GM18870 (cell line): ENCODE data around the gene NPHS1.
"Not testable (repeated sequence)": the region's sequence is repeated elsewhere in the genome, so short reads cannot be mapped to it uniquely, and the experiment has no call there.

Experiments used
- ATAC-seq: cut with Tn5 transposase; IDR thresholded peaks from one replicate; pipeline ENCODE4 v1.9.1; 2021; ENCODE audit warnings: moderate library complexity; ENCODE audit not compliant: unreplicated experiment

Gene NPHS1

DNA sequence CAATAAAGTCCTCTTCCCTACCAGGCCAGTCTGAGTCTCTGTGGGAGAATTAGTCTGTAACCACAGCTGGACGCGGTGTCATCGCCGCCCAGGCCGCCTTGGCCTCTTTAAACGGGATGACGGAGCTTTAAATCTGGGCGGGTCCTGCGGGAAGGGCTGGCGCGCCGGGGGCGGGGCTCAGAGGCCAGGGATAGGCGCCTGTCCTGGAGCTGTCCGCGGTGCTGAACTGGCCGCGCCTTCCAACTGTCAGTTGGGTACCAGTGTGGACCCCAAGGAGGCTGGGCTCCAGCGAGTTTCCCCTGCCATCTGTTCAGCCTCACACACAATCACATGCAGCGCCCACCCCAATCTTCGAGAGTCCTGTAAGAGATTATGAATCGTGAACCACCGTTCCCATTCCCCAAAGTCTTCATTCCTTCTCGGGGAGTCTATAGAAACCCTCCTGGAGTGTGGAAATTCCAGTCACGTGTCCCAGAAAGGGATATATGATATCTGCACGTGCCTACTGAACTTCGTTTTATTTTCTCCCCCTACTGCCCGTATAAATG lies 27.5 kb upstream of the NPHS1 start:
- ATAC-seq = no peak

DNA sequence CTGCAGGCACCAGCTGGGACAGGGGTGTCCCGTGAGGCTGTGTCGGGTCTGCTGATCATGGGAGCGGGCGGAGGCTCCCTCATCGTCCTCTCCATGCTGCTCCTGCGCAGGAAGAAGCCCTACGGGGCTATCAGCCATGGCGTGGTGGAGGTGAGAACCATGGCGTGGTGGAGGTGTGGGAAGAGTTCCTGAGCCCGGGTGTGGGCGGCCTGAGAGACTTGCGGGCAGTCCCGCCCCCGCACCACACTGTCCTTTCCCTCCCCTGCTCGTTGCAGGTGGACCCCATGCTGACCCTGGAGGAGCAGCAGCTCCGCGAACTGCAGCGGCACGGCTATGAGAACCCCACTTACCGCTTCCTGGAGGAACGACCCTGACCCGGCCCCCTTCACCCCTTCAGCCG lies 26.8 kb upstream of the NPHS1 start:
- ATAC-seq = no peak

DNA sequence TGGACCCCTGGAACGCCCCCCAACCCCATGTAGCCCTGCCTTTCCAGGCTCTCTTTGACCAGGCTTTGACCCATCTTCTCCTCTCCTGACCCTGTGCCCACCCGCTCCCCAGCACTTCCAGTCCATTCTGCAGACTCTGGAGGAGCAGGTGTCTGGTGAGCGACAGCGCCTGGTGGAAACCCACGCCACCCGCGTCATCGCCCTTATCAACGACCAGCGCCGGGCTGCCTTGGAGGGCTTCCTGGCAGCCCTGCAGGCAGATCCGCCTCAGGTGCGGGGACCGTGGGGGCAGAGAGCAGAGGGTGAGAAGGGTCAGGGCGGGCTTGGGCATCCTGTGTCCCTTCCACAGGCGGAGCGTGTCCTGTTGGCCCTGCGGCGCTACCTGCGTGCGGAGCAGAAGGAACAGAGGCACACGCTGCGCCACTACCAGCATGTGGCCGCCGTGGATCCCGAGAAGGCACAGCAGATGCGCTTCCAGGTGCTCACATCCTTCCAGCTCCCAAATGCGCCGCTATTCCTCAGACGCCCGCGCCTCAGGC lies 22.2 kb upstream of the NPHS1 start:
- ATAC-seq = no peak

DNA sequence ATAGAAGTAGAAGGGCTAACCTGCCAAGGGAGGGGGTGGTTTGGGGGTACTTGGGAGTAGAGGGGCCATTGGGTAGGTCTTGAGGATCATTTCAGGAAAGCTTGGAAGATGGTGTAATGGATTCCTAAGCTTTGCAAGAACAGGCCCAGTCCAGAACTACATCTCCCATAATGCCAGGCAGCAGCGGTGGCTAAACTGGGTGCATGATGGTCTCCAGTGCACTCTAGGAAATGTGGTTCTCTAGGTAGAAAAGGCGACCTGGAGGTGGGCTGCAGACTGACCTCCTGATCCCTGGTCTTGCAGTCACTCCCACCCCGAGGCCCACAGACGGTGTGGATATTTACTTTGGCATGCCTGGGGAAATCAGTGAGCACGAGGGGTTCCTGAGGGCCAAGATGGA lies 19.9 kb upstream of the NPHS1 start:
- ATAC-seq = no peak

DNA sequence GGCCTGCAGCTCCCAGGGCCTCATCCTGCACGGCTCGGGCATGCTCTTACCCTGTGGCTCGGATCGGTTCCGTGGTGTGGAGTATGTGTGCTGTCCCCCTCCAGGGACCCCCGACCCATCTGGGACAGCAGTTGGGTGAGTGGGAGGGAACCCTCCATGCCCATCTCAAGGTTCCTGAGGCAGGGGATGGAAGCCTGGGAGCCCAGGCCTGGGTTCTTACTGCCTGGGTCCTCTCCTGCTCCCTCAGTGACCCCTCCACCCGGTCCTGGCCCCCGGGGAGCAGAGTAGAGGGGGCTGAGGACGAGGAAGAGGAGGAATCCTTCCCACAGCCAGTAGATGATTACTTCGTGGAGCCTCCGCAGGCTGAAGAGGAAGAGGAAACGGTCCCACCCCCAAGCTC lies 19.3 kb upstream of the NPHS1 start:
- no peak for ATAC-seq

DNA sequence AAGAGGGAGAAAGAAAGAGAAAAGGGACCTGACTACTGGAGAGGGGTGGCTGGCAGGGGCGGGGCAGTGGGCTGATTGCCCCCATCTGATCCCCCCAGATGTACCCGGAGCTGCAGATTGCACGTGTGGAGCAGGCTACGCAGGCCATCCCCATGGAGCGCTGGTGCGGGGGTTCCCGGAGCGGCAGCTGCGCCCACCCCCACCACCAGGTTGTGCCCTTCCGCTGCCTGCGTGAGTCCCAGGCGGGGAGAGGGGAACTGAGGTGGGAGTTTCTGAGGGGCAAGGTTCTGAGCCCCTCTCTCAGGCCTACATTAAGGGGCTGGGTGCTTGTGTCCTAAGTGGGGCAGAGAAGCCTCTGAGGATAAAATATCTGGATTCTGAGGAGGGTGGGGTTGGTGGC lies 18.5 kb upstream of the NPHS1 start:
- ATAC-seq = no peak

DNA sequence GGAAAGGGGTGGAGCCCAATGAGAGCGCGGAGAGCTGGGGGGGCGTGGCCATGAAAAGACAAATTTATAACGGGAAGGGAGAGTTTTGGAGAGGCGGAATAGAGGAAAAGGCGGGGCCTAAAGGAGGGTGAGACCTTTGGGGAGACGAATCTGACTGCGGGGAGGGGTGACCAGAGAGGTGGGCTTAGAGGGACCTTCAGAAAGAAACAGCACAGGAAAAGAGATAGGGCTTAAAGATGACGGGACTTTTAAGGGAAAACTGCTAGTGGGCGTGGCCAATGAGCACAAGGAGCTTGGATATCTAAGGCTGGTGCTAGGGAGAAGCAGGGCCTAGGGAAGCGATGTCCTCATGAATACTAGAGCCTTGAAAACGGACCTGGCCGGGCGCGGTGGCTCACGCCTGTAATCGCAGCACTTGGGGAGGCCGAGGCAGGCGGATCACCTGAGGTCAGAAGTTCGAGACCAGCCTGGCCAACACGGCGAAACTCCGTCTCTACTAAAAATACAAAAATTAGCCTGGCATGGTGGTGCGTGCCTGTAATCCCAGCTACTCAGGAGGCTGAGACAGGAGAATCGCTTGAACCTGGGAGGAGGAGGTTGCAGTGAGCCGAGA lies 17.9 kb upstream of the NPHS1 start:
- not testable (repeated sequence) for ATAC-seq

DNA sequence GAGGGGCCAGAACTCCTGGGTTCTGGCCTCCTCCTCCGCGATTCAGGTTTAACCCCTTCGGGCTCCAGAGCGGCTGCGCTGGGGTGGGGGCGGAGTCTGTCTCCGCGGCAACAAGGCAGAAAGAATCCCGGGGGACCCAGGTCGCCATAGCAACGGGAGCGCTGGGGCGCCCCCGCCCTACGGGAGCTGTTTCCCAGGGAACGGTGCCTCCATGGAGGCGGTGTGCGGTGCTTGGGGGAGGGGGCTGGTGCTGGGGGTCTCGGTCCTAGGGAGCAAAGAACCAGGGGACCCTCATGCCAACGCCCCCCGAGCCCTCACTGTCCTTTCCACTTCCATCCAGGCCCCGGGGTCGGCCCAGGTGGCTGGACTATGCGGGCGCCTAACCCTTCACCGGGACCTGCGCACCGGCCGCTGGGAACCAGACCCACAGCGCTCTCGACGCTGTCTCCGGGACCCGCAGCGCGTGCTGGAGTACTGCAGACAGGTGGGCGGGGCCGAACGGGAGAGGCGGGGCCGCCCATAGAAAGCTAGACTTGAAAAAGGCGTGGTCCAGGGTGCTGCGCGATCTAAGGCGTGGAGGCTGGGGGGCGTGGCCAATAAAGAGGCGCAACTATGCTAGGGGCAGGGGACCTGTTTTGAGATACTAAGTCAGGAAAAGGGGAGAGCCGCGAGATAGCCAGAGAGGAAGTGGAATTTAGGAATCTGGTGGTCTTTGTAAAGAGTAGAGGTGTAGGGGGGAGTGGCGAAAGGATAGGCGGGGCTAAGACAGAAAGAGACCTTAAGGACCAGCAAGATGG lies 17.2 kb upstream of the NPHS1 start:
- ATAC-seq = no peak

DNA sequence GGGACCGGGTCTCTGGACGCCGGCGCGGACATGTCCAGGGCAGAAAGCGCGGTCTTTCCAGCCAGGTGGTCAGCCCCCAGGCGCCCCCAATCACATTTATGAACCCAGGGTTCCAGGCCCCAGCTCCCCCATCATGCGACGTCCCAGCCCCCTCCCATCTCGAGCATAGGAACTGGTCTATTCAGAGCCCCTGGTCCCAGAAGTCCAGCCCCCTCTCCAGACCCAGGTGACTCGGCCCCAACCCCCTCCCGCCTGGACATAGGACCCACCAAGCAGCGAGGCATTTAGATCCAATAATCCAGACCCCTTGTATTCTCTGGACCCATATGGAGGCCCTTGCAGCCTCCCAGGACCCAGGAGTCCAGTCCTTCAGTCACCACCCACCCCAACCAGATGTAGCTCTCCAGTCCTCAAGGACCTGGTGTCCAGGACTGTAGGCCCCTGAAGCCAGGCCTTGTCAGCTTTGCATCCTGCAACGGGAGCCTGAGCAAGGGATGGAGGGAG lies 16.6 kb upstream of the NPHS1 start:
- ATAC-seq = no peak

DNA sequence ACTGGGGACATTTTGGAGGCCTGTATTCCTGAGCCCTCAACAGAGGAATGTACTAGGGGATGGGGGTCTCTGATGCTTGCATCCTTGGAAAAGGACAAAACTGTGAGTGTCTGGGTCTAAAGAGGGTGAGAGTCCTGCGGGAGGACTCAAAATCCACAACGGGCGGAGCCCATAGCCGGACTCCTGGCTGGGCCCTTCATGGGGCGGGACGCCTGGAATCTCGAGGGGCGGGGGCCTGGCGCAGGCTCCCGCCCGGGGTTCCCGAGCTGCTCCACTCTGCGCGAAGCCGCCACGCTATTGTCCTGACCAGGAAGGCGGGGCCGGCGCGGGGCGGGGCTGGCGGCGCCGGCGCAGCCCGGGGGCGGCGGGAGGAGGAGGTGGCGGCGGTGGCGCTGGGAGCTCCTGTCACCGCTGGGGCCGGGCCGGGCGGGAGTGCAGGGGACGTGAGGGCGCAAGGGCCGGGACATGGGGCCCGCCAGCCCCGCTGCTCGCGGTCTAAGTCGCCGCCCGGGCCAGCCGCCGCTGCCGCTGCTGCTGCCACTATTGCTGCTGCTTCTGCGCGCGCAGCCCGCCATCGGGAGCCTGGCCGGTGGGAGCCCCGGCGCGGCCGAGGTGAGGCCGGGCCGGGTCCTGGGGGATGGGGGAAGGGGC lies 16.0 kb upstream of the NPHS1 start, which contains the start of gene APLP1:
APLP1 (plus strand) TSS at position 403 of the 651 bp plus-strand sequence; CDS start at position 466, 63 bp downstream.
- no peak for ATAC-seq

DNA sequence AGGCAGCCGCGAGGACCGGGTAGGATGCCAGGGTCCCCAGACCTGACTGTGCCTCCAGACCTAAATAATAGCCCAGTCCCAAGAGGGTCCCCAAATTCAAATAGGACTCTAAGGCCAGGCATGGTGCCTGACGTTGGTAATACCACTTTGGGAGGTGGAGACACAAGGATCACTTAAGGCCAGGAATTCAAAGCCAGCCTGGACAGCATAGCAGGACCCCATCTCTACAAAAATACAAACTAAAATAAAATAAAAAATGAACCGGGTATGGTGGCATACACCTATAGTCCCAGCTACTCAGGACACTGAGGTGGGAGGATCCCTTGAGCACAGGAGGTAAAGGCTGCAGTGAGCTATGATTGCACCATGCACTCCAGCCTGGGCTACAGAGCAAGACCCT lies 10.7 kb upstream of the NPHS1 start:
- no peak for ATAC-seq

DNA sequence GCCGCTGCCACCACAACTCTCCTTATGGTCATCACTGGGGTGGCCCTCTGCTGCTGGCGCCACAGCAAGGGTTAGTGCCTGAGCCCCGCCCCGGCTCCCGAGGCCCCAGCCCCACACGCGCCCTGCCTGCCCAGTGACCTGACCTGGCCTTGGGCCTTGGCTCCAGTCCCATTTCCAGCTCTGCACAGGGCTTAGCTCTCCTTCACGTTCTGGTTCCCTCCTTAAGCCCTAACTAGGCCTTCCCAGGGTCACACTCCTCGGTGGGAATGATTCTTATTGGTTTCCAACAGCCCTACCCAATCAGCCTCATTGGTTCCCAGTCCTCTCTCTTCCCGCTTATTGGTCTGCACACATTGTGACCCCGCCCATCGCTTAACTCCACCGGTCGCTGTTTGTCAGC lies 10.2 kb upstream of the NPHS1 start:
- no peak for ATAC-seq

DNA sequence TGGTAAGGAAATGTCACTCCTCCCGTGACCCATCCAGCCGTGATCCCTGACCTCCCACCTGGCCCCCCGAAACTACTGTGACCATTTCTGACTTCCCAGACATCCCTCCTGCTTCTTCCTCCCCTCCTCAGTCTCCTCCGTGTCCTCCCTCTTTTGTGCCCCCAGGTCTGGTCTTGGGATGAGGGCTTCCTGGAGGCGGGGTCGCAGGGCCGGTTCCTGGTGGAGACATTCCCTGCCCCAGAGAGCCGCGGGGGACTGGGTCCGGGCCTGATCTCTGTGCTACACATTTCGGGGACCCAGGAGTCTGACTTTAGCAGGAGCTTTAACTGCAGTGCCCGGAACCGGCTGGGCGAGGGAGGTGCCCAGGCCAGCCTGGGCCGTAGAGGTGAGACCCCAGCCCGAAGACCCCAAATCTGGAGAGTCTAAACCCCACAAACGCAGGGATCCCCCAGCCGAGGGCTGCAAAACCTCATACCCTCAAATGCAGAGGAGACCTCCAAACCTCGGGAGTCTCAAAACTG lies 9.4 kb upstream of the NPHS1 start:
- ATAC-seq = no peak

DNA sequence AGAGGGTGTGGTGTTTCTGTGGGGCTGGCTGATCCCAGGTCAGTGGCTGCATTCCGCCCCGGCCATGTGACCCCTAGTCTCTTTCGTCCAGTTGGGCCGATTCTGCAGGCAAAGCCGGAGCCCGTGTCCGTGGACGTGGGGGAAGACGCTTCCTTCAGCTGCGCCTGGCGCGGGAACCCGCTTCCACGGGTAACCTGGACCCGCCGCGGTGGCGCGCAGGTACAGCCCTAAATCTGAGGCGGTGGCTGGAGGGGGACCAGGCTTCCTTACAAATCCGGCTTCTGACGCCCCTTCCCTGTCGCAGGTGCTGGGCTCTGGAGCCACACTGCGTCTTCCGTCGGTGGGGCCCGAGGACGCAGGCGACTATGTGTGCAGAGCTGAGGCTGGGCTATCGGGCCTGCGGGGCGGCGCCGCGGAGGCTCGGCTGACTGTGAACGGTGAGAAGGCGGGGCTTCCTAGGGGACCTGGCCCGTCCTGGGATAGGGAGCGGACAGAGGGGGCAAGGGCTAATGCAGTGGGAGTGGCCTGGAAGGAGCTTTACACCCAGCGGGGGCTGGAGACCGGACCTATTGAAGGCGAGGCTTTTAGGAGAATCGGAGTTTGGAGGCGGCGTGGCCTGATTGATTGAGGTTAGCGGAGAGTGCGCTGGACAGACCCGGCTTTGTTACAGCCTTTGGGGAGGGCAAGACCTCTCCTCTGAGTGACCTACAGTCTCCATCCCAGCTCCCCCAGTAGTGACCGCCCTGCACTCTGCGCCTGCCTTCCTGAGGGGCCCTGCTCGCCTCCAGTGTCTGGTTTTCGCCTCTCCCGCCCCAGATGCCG lies 8.7 kb upstream of the NPHS1 start:
- no peak for ATAC-seq

DNA sequence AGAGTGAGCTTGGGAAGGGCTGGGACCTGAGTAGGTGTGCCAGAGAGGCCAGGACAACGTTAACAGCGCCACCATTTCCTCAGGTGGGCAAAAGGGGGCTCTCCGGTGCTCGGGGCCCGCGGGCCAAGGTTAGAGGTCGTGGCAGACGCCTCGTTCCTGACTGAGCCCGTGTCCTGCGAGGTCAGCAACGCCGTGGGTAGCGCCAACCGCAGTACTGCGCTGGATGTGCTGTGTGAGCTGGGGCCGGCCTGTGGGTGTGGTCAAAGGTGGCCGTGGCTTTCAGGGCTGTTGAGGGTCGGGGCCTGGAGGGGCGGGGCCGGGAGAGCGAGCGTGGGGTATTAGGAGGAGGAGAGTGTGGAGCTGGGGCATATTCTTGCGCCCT lies 8.1 kb upstream of the NPHS1 start:
- no peak for ATAC-seq

DNA sequence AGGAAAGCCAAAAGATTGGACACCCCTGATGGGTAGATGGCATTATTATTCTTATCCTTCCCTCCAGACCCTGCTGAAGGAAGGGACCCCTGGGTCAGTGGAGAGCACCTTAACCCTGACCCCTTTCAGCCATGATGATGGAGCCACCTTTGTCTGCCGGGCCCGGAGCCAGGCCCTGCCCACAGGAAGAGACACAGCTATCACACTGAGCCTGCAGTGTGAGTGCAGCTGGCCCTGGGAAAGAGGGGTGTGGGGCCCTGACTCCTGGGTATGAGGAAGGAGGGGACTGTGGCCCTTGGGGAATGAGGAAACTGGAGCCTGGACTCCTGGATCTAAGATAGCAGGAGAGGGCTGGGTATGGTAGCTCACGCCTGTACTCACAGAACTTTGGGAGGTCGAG lies 7.1 kb upstream of the NPHS1 start:
- ATAC-seq = no peak

DNA sequence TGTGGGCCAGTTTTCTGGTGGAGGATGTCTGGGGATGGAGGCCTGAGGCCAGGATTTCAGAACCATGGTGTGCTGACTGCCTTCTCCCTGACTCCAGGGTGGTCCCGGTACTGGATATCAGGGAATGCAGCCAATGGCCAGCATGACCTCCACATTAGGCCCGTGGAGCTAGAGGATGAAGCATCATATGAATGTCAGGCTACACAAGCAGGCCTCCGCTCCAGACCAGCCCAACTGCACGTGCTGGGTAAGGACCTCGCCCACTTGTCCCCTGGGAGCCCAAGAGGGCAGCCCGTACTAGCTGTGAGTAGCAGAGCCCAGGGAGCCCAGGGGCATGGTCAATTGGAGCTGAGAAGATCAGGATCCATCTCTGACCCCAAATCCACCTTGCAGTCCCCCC lies 6.0 kb upstream of the NPHS1 start:
- no peak for ATAC-seq

DNA sequence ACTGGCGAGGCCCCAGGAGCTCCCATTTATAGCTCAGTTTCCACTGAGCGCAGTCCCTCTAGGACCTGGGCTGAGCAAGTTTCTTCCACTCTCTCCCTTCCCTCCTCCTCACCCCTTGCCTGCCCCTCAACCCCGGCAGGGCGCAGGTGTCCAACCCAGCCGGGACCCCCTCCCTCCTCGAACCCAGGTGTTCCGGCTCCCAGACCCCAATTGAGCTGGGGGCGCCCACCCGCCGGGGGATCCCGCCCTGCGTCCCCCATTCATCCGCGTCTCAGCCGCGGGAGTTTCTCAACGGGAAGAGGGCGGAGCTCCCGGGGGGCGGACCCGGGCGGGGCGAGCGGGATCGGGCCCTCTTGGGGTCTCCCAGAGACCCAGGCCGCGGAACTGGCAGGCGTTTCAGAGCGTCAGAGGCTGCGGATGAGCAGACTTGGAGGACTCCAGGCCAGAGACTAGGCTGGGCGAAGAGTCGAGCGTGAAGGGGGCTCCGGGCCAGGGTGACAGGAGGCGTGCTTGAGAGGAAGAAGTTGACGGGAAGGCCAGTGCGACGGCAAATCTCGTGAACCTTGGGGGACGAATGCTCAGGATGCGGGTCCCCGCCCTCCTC lies 4.3 kb upstream of the NPHS1 start, which contains the start of gene KIRREL2:
KIRREL2 (plus strand) TSS at position 366 of the 604 bp plus-strand sequence; CDS start at position 575, 209 bp downstream.
- no peak for ATAC-seq

DNA sequence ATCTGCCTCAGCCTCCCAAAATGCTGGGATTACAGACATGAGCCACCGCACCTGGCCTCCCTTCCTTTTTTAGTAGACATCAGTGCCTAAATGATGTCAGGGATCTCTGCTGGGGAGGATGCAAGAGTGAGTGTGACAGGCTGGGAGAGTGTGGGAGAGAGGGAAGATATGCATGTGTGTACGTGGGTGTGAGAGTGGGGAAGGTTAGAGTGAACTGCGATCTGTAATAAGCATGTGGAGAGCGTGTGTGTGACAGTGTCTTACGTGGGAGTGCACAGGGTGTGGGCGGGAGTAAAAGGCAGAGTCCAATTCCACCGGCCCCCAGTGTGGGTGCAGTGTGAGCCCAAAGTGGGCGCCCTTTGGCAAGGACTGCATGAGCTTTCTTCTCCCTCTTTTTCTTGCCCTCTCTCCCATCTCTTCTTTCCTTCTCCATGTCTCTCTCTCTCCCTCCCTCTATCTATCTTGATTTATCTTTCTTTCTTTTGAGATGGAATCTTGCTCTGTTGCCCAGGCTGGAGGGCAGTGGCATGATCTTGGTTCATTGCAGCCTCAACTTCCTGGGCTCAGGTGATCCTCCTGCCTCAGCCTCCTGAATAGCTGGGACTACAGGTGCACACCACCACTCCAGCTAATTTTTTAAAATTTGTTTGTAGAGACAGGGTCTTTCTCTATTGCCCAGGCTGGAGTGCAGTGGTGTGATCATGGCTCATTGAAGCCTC lies 893 bp upstream of the NPHS1 start:
- ATAC-seq = no peak
